Aorta (tissue), 5 donors: Measurements from ENCODE around the gene F13A1. TPM values are rescaled to one million over a fixed set of nuclear protein-coding genes. Genes with fewer than 3 reads are reported as not detected.
A peak's percentile ranks its signal among the peaks of the same experiment; 100 is the strongest.

Experiments
- ATAC-seq: fragments of 200-7000 bp; cut with Tn5 transposase; one replicate; pipeline ENCODE4 v1.9.1; 2022; ENCODE audit warnings: moderate library complexity; ENCODE audit not compliant: low FRiP score
- DNase-seq, 2 donors: peaks; one replicate each; pipeline ENCODE4 v3.0.0-alpha.2; 2020
- H3K27ac ChIP-seq, 2 donors: one replicate each; pipeline ENCODE4 v1.5.1; 2013; ENCODE audit warnings: low read length in 2 of 2, mild to moderate bottlenecking in 2 of 2, moderate library complexity in 2 of 2, control low read depth in 1 of 2, inconsistent platforms in 1 of 2, low read depth in 1 of 2
- H3K27me3 ChIP-seq, 2 donors: one replicate each; pipeline ENCODE4 v1.6.1; 2013; ENCODE audit warnings: control low read depth in 1 of 2, low read length in 1 of 2, mild to moderate bottlenecking in 1 of 2, moderate library complexity in 1 of 2; ENCODE audit not compliant: insufficient read depth in 2 of 2, control insufficient read depth in 1 of 2
- H3K36me3 ChIP-seq, 2 donors: one replicate each; pipeline ENCODE4 v1.6.1; 2013; ENCODE audit warnings: control low read depth in 1 of 2, low read length in 1 of 2, mild to moderate bottlenecking in 1 of 2; ENCODE audit not compliant: insufficient read depth in 2 of 2, control insufficient read depth in 1 of 2
- H3K4me1 ChIP-seq, 2 donors: one replicate each; pipeline ENCODE4 v1.6.1; 2013; ENCODE audit warnings: low read length in 2 of 2, control low read depth in 1 of 2, mild to moderate bottlenecking in 1 of 2, moderate library complexity in 1 of 2; ENCODE audit not compliant: insufficient read depth in 2 of 2, control insufficient read depth in 1 of 2
- H3K4me3 ChIP-seq, 2 donors: one replicate each; pipeline ENCODE4 v1.5.1; 2013; ENCODE audit warnings: low read length in 2 of 2, control low read depth in 1 of 2, mild to moderate bottlenecking in 1 of 2
- H3K9me3 ChIP-seq: one replicate; pipeline ENCODE4 v1.6.1; 2013; ENCODE audit warnings: mild to moderate bottlenecking, low read length; ENCODE audit not compliant: control insufficient read depth
- WGBS, 2 donors: extraction: QIAGEN DNeasy Blood & Tissue Kit; methylation state at CpG; one replicate each; pipeline ENCODE4 v1.1.7; 2013; 5-methylcytosine and 5-hydroxymethylcytosine counted together
- intact Hi-C, 2 donors: fragments of 100-400 bp; cut with DNase I; formaldehyde crosslinking; loops; one replicate each; pipeline versions ENCODE4 v1.14.2 to v1.15.0; 2022
- polyA plus RNA-seq, 2 donors: library from polyadenylated mRNA; stranded (reverse); fragments of 200-250 nt; gene quantifications; one replicate each; pipeline ENCODE4 v1.2.3, GENCODE V29; 2013
- total RNA-seq, 2 donors: library from RNA; stranded (reverse); fragmentation: NEBNext Ultra II Directional; extraction: Animal tissue kit (Norgen Biotek cat#: 25700); gene quantifications; one replicate each; pipeline ENCODE4 v1.2.1, GENCODE V29; 2021
- donor health status: healthy with polysubstance abuse.
- donor health status: Bipolar disorder and iron deficiency.
- donor health status: DM: no; HTN: no; CAD: no.
- donor health status: DM: no; HTN: no; CAD: no.
- donor health status: DM: yes; HTN: yes; CAD: no.

The F13A1 gene
- total and polyA plus RNA-seq, 4 donors = 16.8 to 421 (median 122) TPM

GRCh38 chr6:6352772-6353171 lies 32.3 kb upstream of the F13A1 start:
- H3K27me3 ChIP-seq = no peaks in the 10 kb centered on the region
- ATAC-seq = no peak
- no peaks in the 10 kb centered on the region for H3K9me3 ChIP-seq
- H3K36me3 ChIP-seq = no peaks in the 10 kb centered on the region
- no peak for DNase-seq
- WGBS, 2 donors = 92 to 97% methylated on average over 6 of the region's 6 CpGs
- H3K27ac ChIP-seq = no peak overlapping the region
- intact Hi-C loops = no loop called here
- H3K4me1 ChIP-seq = no peaks in the 10 kb centered on the region
- H3K4me3 ChIP-seq = no peak overlapping the region

DNA sequence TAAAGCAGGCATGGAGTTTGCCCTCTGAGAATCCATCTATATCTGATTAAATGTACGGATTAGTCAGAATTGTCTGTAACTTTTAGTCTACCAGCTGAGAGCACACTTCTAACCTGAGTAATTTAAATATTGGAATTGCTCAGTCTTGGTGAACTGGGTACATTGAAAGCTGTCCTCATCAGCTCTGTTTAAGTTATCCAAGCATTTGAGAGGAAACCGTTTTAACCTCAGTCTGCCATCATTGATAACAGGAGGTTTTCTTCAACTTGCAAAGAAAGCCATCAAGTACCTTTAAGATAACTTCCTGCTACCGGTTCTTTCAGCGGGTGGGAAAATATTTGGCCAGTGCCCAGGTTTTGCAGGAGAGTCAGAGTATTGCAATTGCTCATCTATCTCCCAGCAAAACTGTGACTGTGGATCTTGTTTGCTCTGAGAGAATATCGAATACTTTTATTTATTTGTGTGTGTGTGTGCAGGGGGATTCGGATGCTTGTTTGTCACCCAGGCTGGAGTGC lies 31.1 kb upstream of the F13A1 start:
- Histone ChIP-seq H3K27me3 (no peaks in the 10 kb centered on the region), H3K9me3 (no peaks in the 10 kb centered on the region), H3K4me3 (no peak overlapping the region), H3K27ac (no peak overlapping the region), H3K36me3 (no peaks in the 10 kb centered on the region), H3K4me1 (no peaks in the 10 kb centered on the region)
- ATAC-seq = no peak
- DNase-seq = no peak
- intact Hi-C loops = no loop called here
- 43 to 51% methylated on average over 6 of the region's 6 CpGs for WGBS, 2 donors

DNA sequence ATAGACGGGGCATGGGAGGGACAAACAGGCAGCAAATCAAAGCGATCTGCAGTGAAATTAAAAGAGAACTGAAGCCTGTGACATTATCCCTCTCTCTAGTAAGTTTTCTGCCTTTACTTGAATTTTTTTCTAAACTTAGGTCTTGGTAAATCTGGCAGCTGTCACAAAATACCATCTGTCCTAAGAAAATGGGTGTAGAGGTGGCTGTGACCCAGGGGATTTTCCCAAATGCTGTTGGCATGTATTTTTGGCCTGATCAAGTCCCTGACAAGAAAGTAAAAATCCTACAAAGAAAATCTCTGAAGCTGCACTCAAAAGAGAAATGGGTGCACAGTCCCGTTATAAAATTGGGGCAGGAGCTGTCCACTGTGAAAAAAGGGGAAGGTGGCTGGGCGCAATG lies 30.2 kb upstream of the F13A1 start:
- H3K4me1 ChIP-seq = no peaks in the 10 kb centered on the region
- 69 to 76% methylated on average over 4 of the region's 4 CpGs for whole genome bisulfite sequencing, 2 donors
- ATAC-seq = no peak
- no peak overlapping the region for H3K4me3 ChIP-seq
- intact Hi-C loops = no loop called here
- no peaks in the 10 kb centered on the region for H3K9me3 ChIP-seq
- H3K36me3 ChIP-seq = no peaks in the 10 kb centered on the region
- H3K27me3 ChIP-seq = no peaks in the 10 kb centered on the region
- DNase-seq = no peak
- H3K27ac ChIP-seq = no peak overlapping the region

DNA sequence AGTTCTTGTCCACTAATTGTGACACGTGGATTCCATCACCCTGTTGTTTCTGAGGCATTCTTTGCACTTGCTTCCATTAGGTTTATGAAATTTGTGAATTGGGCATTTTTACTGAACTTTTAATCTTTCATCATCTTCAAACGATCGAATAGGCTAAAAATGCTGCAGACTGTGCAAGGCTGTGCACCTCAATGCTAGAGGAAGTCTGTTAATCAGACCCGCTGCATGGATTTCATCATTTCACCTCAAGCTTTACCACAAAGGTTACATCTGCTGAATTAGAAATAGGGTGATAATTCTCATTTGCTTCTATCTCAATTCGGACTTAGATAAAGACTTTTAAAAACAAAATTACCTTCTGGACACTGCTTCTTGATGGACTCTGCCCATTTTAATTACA lies 27.8 kb upstream of the F13A1 start:
- WGBS, 2 donors = 87 to 89% methylated on average over 5 of the region's 5 CpGs
- no peaks in the 10 kb centered on the region for H3K9me3 ChIP-seq
- DNase-seq (no peak), ATAC-seq (no peak)
- H3K27me3 ChIP-seq = no peaks in the 10 kb centered on the region
- intact Hi-C loops = no loop called here
- H3K36me3 ChIP-seq = no peaks in the 10 kb centered on the region
- no peak overlapping the region for H3K4me3 ChIP-seq
- H3K27ac ChIP-seq = no peak overlapping the region
- H3K4me1 ChIP-seq = no peaks in the 10 kb centered on the region

DNA sequence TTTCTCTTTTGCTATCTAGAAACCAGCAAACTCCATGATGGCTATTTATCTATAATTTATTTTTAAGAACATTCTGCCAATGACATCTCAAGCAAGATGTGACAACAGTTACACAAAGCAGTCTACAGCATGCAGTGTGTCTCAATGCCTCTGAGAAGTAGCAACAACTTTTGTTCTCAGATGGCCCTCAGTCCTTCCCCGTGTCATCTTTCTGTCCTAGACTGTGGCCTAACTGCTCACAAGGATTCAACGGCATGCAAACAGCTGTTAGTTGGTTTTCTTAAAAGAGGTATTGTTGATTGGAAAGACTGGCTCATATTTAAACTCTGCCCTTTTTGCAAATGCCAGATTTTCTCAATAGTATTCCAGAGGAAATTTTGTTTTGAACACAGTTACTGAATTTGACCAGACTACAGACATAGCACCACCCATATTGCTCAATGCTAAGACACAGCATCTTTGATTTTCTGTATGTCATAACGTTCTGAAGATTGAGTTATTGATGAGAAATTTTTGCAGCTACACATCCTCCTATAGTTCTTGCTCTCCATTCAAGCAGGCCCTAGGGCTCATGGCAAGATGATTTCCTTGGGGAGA lies 26.1 kb upstream of the F13A1 start:
- Histone ChIP-seq H3K4me3 (no peak overlapping the region), H3K36me3 (no peaks in the 10 kb centered on the region), H3K27ac (no peak overlapping the region), H3K27me3 (no peaks in the 10 kb centered on the region), H3K4me1 (no peaks in the 10 kb centered on the region), H3K9me3 (no peaks in the 10 kb centered on the region)
- DNase-seq (no peak), ATAC-seq (no peak)
- WGBS, 2 donors = 89% methylated on average over 3 of the region's 3 CpGs
- intact Hi-C loops = no loop called here

GRCh38 chr6:6333501-6333900 lies 13.0 kb upstream of the F13A1 start:
- Histone ChIP-seq H3K4me1 (no peaks in the 10 kb centered on the region), H3K36me3 (no peaks in the 10 kb centered on the region), H3K4me3 (no peak overlapping the region), H3K27ac (no peak overlapping the region), H3K9me3 (peaks cover 6% of the 10 kb centered on the region), H3K27me3 (no peaks in the 10 kb centered on the region)
- intact Hi-C loops = no loop called here
- ATAC-seq (no peak), DNase-seq (no peak)
- WGBS, 2 donors = 54 to 63% methylated on average over 1 of the region's 1 CpG

DNA sequence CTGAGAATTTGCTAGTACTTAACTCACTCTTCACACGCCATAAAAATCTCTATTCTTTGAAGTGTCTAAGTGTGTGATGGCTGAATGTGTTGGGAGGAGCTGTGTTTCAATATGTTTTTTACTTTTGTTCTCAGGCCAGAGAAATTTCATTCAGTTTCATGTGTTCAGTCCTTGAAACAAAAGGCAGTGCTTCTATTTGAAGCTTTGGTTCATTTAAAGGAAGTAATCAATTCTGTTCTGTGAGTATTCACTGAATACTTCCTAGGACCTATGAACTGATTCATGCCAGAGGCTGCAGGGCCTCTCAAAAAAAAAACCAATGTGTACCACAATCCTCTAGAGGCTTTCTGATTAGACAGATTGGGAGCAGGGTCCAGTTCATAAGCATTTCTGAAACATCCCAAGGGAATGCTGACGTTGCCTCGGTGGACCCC lies 12.4 kb upstream of the F13A1 start:
- peaks cover 6% of the 10 kb centered on the region for H3K9me3 ChIP-seq
- intact Hi-C loops = no loop called here
- H3K36me3 ChIP-seq = no peaks in the 10 kb centered on the region
- no peaks in the 10 kb centered on the region for H3K4me1 ChIP-seq
- no peak overlapping the region for H3K27ac ChIP-seq
- WGBS, 2 donors = 68 to 75% methylated on average over 3 of the region's 3 CpGs
- DNase-seq (no peak), ATAC-seq (no peak)
- H3K27me3 ChIP-seq = no peaks in the 10 kb centered on the region
- no peak overlapping the region for H3K4me3 ChIP-seq

GRCh38 chr6:6331946-6332601 lies 11.6 kb upstream of the F13A1 start:
- Histone ChIP-seq H3K27me3 (no peaks in the 10 kb centered on the region), H3K4me3 (no peak overlapping the region), H3K4me1 (no peaks in the 10 kb centered on the region), H3K27ac (no peak overlapping the region), H3K9me3 (peaks cover 6% of the 10 kb centered on the region), H3K36me3 (no peaks in the 10 kb centered on the region)
- DNase-seq = no peak
- peak; percentile 27 for ATAC-seq
- intact Hi-C loops = no loop called here
- WGBS, 2 donors = 33 to 39% methylated on average over 6 of the region's 6 CpGs

DNA sequence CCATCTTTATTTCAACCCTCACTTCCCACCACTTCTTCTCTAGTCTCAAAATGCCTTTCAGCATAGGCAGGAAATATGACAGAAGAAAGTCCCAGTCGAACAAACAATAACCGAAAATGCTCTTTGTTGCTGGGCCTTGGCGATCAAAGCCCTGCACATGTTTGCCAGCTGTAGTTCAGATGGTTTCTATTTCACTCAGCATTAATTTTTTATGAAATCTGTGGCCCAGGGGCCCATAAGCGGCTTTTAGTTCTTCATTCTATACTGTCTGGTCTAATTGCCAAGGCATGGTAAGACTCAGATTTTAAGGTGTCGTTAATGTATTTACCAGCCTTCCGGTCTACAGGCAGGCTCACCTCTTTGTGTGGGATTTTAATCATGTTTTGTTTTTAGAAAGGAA lies 10.9 kb upstream of the F13A1 start:
- ATAC-seq = no peak
- no peaks in the 10 kb centered on the region for H3K27me3 ChIP-seq
- 83 to 88% methylated on average over 6 of the region's 6 CpGs for WGBS, 2 donors
- H3K4me3 ChIP-seq = no peak overlapping the region
- no peak overlapping the region for H3K27ac ChIP-seq
- no peak for DNase-seq
- H3K36me3 ChIP-seq = no peaks in the 10 kb centered on the region
- no peaks in the 10 kb centered on the region for H3K4me1 ChIP-seq
- intact Hi-C loops = no loop called here
- H3K9me3 ChIP-seq = peaks cover 6% of the 10 kb centered on the region
